Right kidney (tissue), 1 donor: ENCODE measurements around the gene FUT8.

Experiments used
- DNase-seq: peaks from one replicate; pipeline ENCODE4 v3.0.0-alpha.2; 2016

FUT8 gene

GRCh38 chr14:65495196-65495595 is 82.7 kb downstream of the FUT8 start:
- no peak for DNase-seq

- no peak for DNase-seq
These were observed 83.9 kb downstream of the FUT8 start for GRCh38 chr14:65496178-65496993.

- no peak for DNase-seq
These were observed 86.6 kb downstream of the FUT8 start for GRCh38 chr14:65499138-65499537.

- DNase-seq = no peak
These were observed 87.5 kb downstream of the FUT8 start for GRCh38 chr14:65500075-65500474.

- DNase-seq = no peak
These were observed 88.8 kb downstream of the FUT8 start for GRCh38 chr14:65501328-65501727.

GRCh38 chr14:65502676-65503124 is 90.2 kb downstream of the FUT8 start:
- no peak for DNase-seq

GRCh38 chr14:65503771-65504170 is 91.2 kb downstream of the FUT8 start:
- DNase-seq = no peak

- no peak for DNase-seq
These were observed 94.3 kb downstream of the FUT8 start for GRCh38 chr14:65506801-65507200.

- DNase-seq = no peak
These were observed 97.3 kb downstream of the FUT8 start for GRCh38 chr14:65509842-65510241.

- no peak for DNase-seq
These were observed 101.1 kb downstream of the FUT8 start for GRCh38 chr14:65513671-65514070.

- no peak for DNase-seq
These were observed 105.4 kb downstream of the FUT8 start for GRCh38 chr14:65517635-65518542.

GRCh38 chr14:65528069-65528468 is 115.5 kb downstream of the FUT8 start:
- no peak for DNase-seq

- DNase-seq = no peak
These were observed 118.6 kb downstream of the FUT8 start for GRCh38 chr14:65531148-65531547.

GRCh38 chr14:65533736-65534404 is 121.3 kb downstream of the FUT8 start:
- DNase-seq = no peak

GRCh38 chr14:65536781-65537423 is 124.4 kb downstream of the FUT8 start:
- DNase-seq = no peak

- DNase-seq = no peak
These were observed 136.3 kb downstream of the FUT8 start for GRCh38 chr14:65548878-65549277.

- no peak for DNase-seq
These were observed 136.9 kb downstream of the FUT8 start for GRCh38 chr14:65549429-65549828.

GRCh38 chr14:65550779-65551643 is 138.5 kb downstream of the FUT8 start:
- DNase-seq = no peak

- DNase-seq = no peak
These were observed 140.2 kb downstream of the FUT8 start for GRCh38 chr14:65552724-65553123.

GRCh38 chr14:65554837-65555236 is 142.3 kb downstream of the FUT8 start:
- no peak for DNase-seq

GRCh38 chr14:65555358-65555757 is 142.8 kb downstream of the FUT8 start:
- DNase-seq = no peak
